ENCODE data around the gene NKIRAS2.

GRCh38 chr17:41987642-41988041, 32.2 kb upstream of the NKIRAS2 start:
- TF ChIP-seq CTCF (IDR thresholded peaks at IDR 0.05; ENCODE audit: extremely low read depth in 1 of 2, insufficient read depth in 1 of 2, low read depth in 1 of 2, low read length in 2 of 2) (no peak), EZH2 (IDR thresholded peaks at IDR 0.05; ENCODE audit: borderline replicate concordance, low read depth, low read length, severe bottlenecking) (no peak)
